ENCODE data around the gene ANP32E. TPM values are rescaled to one million over a fixed set of nuclear protein-coding genes. Genes with fewer than 3 reads are reported as not detected.
"Not testable (repeated sequence)": the region's sequence is repeated elsewhere in the genome, so short reads cannot be mapped to it uniquely, and the experiment has no call there.

The ANP32E gene
- total RNA-seq, 1 experiment from 2014 or later, result 95.1 TPM

DNA sequence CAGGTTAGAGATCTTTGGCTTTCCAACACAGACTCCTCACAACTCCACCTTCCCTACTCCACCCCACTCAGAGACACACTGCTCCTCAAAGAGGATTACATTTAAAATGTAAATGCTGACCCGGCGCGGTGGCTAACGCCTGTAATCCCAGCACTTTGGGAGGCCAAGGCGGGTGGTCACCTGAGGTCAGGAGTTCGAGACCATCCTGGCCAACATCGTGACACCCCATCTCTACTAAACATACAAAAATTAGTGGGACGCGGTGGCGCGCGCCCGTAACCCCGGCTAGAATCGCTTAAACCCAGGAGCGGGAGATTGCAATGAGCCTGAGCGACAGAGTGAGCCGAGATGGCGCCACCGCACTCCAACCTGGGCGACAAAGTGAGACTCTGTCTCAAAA lies 1.8 kb upstream of the ANP32E start:
- Histone ChIP-seq H3K9me2 (ENCODE audit: insufficient read depth) (no peaks in the 10 kb centered on the region), H2AFZ (ENCODE audit: low read depth, low read length, poor library complexity, severe bottlenecking) (no peak overlapping the region), H3K9ac (ENCODE audit: low read length) (no peak overlapping the region), H3K9me3 (ENCODE audit: control insufficient read depth in 1 of 2, insufficient read depth in 1 of 2, low read depth in 1 of 2, low read length in 2 of 2) (no peaks in the 10 kb centered on the region), H3K4me3 (replicated peaks in 1 of 2; ENCODE audit: low read depth in 1 of 2, low read length in 2 of 2) (no peak overlapping the region), H3K4me1 (ENCODE audit: control insufficient read depth in 1 of 2, insufficient read depth in 2 of 2, low read length in 2 of 2) (peaks cover 11 to 21% of the 10 kb centered on the region in 2 experiments; a peak in 3 of 4 replicates), H3K27me3 (ENCODE audit: insufficient read depth, low read length) (no peaks in the 10 kb centered on the region), H4K20me1 (ENCODE audit: insufficient read depth) (no peaks in the 10 kb centered on the region), H3K27ac (ENCODE audit: low read depth, low read length) (no peak overlapping the region), H3K4me2 (ENCODE audit: low read length) (no peak overlapping the region), H3K36me3 (ENCODE audit: control insufficient read depth in 1 of 2, insufficient read depth in 2 of 2, low read length in 2 of 2) (no peaks in the 10 kb centered on the region), H3K79me2 (ENCODE audit: insufficient read depth, low read length) (peaks cover 32% of the 10 kb centered on the region)
- ATAC-seq (no peak), DNase-seq (ENCODE audit: low read depth, low spot score) (no peak)
- TF ChIP-seq ELF1 (IDR thresholded peaks at IDR 0.05; ENCODE audit: borderline replicate concordance, low read depth) (no peak), POLR2A (IDR thresholded peaks at IDR 0.05; ENCODE audit: borderline replicate concordance, extremely low read depth, insufficient read depth, insufficient read length) (no peak), SP1 (IDR thresholded peaks at IDR 0.05; ENCODE audit: low read depth) (no peak), ZNF274 (IDR thresholded peaks at IDR 0.05; ENCODE audit: low read depth, low read length) (no peak), SRF (IDR thresholded peaks at IDR 0.05; ENCODE audit: low read depth) (no peak), JUND (IDR thresholded peaks at IDR 0.05) (no peak), CBX3 (IDR thresholded peaks at IDR 0.05; ENCODE audit: low read depth) (no peak), EZH2 (IDR thresholded peaks at IDR 0.05) (no peak)
- TF ChIP-seq, protein P1, sequence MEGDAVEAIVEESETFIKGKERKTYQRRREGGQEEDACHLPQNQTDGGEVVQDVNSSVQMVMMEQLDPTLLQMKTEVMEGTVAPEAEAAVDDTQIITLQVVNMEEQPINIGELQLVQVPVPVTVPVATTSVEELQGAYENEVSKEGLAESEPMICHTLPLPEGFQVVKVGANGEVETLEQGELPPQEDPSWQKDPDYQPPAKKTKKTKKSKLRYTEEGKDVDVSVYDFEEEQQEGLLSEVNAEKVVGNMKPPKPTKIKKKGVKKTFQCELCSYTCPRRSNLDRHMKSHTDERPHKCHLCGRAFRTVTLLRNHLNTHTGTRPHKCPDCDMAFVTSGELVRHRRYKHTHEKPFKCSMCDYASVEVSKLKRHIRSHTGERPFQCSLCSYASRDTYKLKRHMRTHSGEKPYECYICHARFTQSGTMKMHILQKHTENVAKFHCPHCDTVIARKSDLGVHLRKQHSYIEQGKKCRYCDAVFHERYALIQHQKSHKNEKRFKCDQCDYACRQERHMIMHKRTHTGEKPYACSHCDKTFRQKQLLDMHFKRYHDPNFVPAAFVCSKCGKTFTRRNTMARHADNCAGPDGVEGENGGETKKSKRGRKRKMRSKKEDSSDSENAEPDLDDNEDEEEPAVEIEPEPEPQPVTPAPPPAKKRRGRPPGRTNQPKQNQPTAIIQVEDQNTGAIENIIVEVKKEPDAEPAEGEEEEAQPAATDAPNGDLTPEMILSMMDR (IDR thresholded peaks at IDR 0.05 in 2 of 3, conservative IDR thresholded peaks at IDR 0.05 in 1 of 3; ENCODE audit: borderline replicate concordance in 1 of 3, insufficient read depth in 1 of 3, low read depth in 2 of 3, low read length in 2 of 3), result no peak
- TF ChIP-seq, protein P2, sequence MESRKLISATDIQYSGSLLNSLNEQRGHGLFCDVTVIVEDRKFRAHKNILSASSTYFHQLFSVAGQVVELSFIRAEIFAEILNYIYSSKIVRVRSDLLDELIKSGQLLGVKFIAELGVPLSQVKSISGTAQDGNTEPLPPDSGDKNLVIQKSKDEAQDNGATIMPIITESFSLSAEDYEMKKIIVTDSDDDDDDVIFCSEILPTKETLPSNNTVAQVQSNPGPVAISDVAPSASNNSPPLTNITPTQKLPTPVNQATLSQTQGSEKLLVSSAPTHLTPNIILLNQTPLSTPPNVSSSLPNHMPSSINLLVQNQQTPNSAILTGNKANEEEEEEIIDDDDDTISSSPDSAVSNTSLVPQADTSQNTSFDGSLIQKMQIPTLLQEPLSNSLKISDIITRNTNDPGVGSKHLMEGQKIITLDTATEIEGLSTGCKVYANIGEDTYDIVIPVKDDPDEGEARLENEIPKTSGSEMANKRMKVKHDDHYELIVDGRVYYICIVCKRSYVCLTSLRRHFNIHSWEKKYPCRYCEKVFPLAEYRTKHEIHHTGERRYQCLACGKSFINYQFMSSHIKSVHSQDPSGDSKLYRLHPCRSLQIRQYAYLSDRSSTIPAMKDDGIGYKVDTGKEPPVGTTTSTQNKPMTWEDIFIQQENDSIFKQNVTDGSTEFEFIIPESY (IDR thresholded peaks at IDR 0.05; ENCODE audit: extremely low read depth, insufficient replicate concordance, low read length), result no peak
- RAD21 ChIA-PET (ENCODE audit: low non-redundant PET in 1 of 2, low total read pairs in 2 of 2, uncharacterized antibody in 2 of 2, unreplicated experiment in 2 of 2), result no interaction called here
- POLR2A ChIA-PET, result no interaction called here
- intact Hi-C loops (cut with micrococcal nuclease), result no loop called here
- CTCF ChIA-PET, result no interaction called here
- BruUV-seq (replicated peaks), result no TSS peak

DNA sequence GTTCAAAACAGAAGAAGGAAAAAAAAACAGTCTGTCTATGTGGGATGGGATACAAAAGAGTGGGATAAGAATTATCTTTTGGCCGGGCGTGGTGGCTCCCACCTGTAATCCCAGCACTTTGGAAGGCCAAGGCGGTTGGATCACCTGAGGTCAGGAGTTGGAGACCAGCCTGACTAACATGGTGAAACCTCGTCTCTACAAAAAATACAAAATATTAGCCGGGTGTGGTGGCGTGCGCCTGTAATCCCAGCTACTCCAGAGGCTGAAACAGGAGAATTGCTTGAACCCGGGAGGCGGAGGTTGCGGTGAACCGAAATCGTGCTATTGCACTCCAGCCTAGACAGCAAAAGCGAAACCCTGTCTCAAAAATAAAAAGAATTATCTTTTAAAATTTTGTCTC lies 1.3 kb upstream of the ANP32E start:
- RAD21 ChIA-PET (ENCODE audit: low non-redundant PET in 1 of 2, low total read pairs in 2 of 2, uncharacterized antibody in 2 of 2, unreplicated experiment in 2 of 2); H3K9ac ChIP-seq (ENCODE audit: low read length); H3K9me3 ChIP-seq (ENCODE audit: control insufficient read depth in 1 of 2, insufficient read depth in 1 of 2, low read depth in 1 of 2, low read length in 2 of 2); H3K27me3 ChIP-seq (ENCODE audit: insufficient read depth, low read length); DNase-seq (ENCODE audit: low read depth, low spot score); intact Hi-C loops (cut with micrococcal nuclease); H3K9me2 ChIP-seq (ENCODE audit: insufficient read depth); H3K36me3 ChIP-seq (ENCODE audit: control insufficient read depth in 1 of 2, insufficient read depth in 2 of 2, low read length in 2 of 2); POLR2A ChIA-PET; H3K27ac ChIP-seq (ENCODE audit: low read depth, low read length); ATAC-seq; H3K4me3 ChIP-seq (replicated peaks in 1 of 2; ENCODE audit: low read depth in 1 of 2, low read length in 2 of 2); BruUV-seq (replicated peaks); H4K20me1 ChIP-seq (ENCODE audit: insufficient read depth); H2AFZ ChIP-seq (ENCODE audit: low read depth, low read length, poor library complexity, severe bottlenecking): not testable (repeated sequence)
- Histone ChIP-seq H3K79me2 (ENCODE audit: insufficient read depth, low read length) (peaks cover 35% of the 10 kb centered on the region), H3K4me2 (ENCODE audit: low read length) (peak overlapping the region; percentile 90; the same call in 1 of the 2 replicates), H3K4me1 (ENCODE audit: control insufficient read depth in 1 of 2, insufficient read depth in 2 of 2, low read length in 2 of 2) (peaks cover 11 to 21% of the 10 kb centered on the region in 2 experiments; a peak in 3 of 4 replicates)
- CTCF ChIA-PET, result interaction anchor here (1.1 kb wide), 1 partner anchor 19 kb away, joined by 3 read pairs; no protein-coding TSS in a partner anchor
